OCI-LY3 (cell line): ENCODE results near the gene RNF4.

Source experiments
- H2AFZ ChIP-seq: fragments of 200-600, 300-600 bp; shearing (Covaris generic); 2 replicates; pipeline ENCODE4 v1.6.0; 2014; ENCODE audit warnings: antibody characterized with exemption, low read depth, low read length
- H3K27ac ChIP-seq: fragments of 200-600, 300-600 bp; sonication (generic); 2 replicates; pipeline ENCODE4 v1.5.1; 2014; ENCODE audit warnings: mild to moderate bottlenecking, low read length, moderate library complexity, mixed read lengths
- H3K27me3 ChIP-seq: fragments of 200-600, 300-600 bp; sonication (generic); 2 replicates; pipeline ENCODE4 v1.6.1; 2014; ENCODE audit warnings: low read depth, low read length, mixed read lengths
- H3K36me3 ChIP-seq: fragments of 200-600, 300-600 bp; sonication (generic); replicated peaks from 2 replicates; pipeline ENCODE3; 2014; ENCODE audit warnings: low read depth, low read length, mixed read lengths
- H3K4me1 ChIP-seq: fragments of 300-600, 200-600 bp; sonication (generic); 2 replicates; pipeline ENCODE4 v1.6.1; 2014; ENCODE audit warnings: low read length, mixed read lengths
- H3K4me2 ChIP-seq: fragments of 200-600, 300-600 bp; sonication (generic); 2 replicates; pipeline ENCODE4 v1.6.1; 2014; ENCODE audit warnings: low read length, mixed read lengths
- H3K4me3 ChIP-seq: fragments of 300-600, 200-600 bp; sonication (generic); 2 replicates; pipeline ENCODE4 v1.5.1; 2014; ENCODE audit warnings: antibody characterized with exemption, mild to moderate bottlenecking, low read length, moderate library complexity
- H3K79me2 ChIP-seq: fragments of 300-600, 200-600 bp; shearing (Covaris generic); 2 replicates; pipeline ENCODE4 v1.6.1; 2014; ENCODE audit warnings: mild to moderate bottlenecking, low read length, mixed read lengths
- H3K9ac ChIP-seq: fragments of 300-600, 200-600 bp; shearing (Covaris generic); 2 replicates; pipeline ENCODE4 v1.6.0; 2014; ENCODE audit warnings: mild to moderate bottlenecking, low read length, moderate library complexity
- H3K9me3 ChIP-seq: fragments of 200-600, 300-600 bp; shearing (Covaris generic); 2 replicates; pipeline ENCODE4 v1.6.1; 2014; ENCODE audit warnings: low read length, mixed read lengths; ENCODE audit not compliant: insufficient read depth
- H4K20me1 ChIP-seq: fragments of 200-600, 300-600 bp; sonication (generic); 2 replicates; pipeline ENCODE4 v1.6.1; 2016; ENCODE audit warnings: low read length, mixed read lengths; ENCODE audit not compliant: insufficient read depth
- CTCF ChIP-seq: fragments of 200-600, 300-600 bp; sonication (generic); IDR thresholded peaks from 2 replicates; pipeline ENCODE4 v1.5.1; 2014; ENCODE audit warnings: antibody characterized with exemption, low read length, low read depth
- EZH2phosphoT487 ChIP-seq: fragments of 200-600 bp; shearing (Covaris generic); IDR thresholded peaks from 2 replicates; pipeline ENCODE4 v1.6.1; 2018; ENCODE audit warnings: antibody characterized with exemption, mixed run types, low read depth

RNF4 gene

GRCh38 chr4:2497931-2498330 is 29.0 kb downstream of the RNF4 start:
- H3K9me3 ChIP-seq, result no peaks in the 10 kb centered on the region
- peaks cover 73% of the 10 kb centered on the region for H4K20me1 ChIP-seq
- peaks cover 49% of the 10 kb centered on the region for H3K36me3 ChIP-seq
- H2AFZ ChIP-seq, result no peak overlapping the region
- peak overlapping the region; percentile 48 for H3K27ac ChIP-seq
- no peak for TF ChIP-seq EZH2phosphoT487
- TF ChIP-seq CTCF, result no peak
- no peak overlapping the region for H3K9ac ChIP-seq
- no peaks in the 10 kb centered on the region for H3K27me3 ChIP-seq
- H3K4me3 ChIP-seq, result no peak overlapping the region
- H3K4me2 ChIP-seq, result peak overlapping the region; percentile 33; the same call in 1 of the 2 replicates
- H3K4me1 ChIP-seq, result peaks cover 32% of the 10 kb centered on the region
- H3K79me2 ChIP-seq, result peaks cover 63% of the 10 kb centered on the region

DNA sequence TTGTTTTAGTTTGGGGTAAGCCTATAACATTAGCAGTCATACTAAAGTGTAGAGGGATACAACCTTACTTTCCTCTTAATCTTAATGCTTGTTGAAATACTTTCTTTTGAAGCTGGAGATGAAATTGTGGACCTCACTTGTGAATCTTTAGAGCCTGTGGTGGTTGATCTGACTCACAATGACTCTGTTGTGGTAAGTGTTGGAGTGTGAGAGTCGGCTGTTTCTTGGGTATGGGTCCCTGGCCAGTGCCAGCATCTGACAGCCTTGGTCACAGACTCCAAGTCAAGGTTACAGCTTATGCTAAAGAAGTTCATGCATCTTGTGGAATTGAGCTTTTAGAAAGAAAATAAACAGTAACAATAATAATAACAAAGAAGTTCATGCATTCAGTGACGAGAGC is 31.6 kb downstream of the RNF4 start:
- H3K4me3 ChIP-seq, result no peak overlapping the region
- peaks cover 48% of the 10 kb centered on the region for H3K36me3 ChIP-seq
- H4K20me1 ChIP-seq, result peaks cover 67% of the 10 kb centered on the region
- H2AFZ ChIP-seq, result no peak overlapping the region
- no peaks in the 10 kb centered on the region for H3K27me3 ChIP-seq
- TF ChIP-seq EZH2phosphoT487, result no peak
- no peak for TF ChIP-seq CTCF
- no peaks in the 10 kb centered on the region for H3K9me3 ChIP-seq
- peaks cover 62% of the 10 kb centered on the region for H3K79me2 ChIP-seq
- no peak overlapping the region for H3K4me2 ChIP-seq
- no peak overlapping the region for H3K27ac ChIP-seq
- H3K4me1 ChIP-seq, result peaks cover 26% of the 10 kb centered on the region
- no peak overlapping the region for H3K9ac ChIP-seq

DNA sequence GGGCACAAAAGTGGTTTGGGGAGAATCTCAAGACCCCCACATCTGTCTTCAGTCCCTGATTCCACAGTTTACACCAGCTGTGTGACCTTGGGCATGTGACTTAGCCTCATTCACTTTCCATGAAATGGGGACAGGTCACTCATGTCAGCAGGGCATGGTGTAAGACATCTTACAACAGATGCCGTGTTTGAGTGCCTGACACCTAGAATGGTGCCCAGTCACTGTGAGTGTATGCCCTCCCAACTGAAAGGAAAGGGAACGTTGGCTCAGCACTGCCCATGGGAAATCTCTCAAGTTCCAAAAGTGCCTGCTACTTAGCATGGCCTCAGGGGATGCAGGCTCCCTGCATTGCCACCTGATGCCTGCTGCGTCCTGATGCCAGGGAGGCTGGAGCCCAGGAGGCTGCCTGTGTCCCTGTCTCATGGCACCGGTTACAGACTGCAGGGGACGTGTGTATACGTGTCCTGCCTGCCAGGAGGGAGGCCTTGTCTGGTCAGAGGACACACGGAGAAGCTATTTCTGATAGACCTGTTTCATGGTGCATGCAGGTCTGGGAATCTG is 32.2 kb downstream of the RNF4 start:
- peaks cover 62% of the 10 kb centered on the region for H4K20me1 ChIP-seq
- H3K27me3 ChIP-seq, result no peaks in the 10 kb centered on the region
- peaks cover 22% of the 10 kb centered on the region for H3K4me1 ChIP-seq
- H3K36me3 ChIP-seq, result peaks cover 48% of the 10 kb centered on the region
- no peaks in the 10 kb centered on the region for H3K9me3 ChIP-seq
- no peak overlapping the region for H3K27ac ChIP-seq
- H2AFZ ChIP-seq, result no peak overlapping the region
- H3K79me2 ChIP-seq, result peaks cover 62% of the 10 kb centered on the region
- no peak overlapping the region for H3K4me3 ChIP-seq
- H3K4me2 ChIP-seq, result no peak overlapping the region
- no peak for TF ChIP-seq CTCF
- TF ChIP-seq EZH2phosphoT487, result no peak
- H3K9ac ChIP-seq, result no peak overlapping the region

DNA sequence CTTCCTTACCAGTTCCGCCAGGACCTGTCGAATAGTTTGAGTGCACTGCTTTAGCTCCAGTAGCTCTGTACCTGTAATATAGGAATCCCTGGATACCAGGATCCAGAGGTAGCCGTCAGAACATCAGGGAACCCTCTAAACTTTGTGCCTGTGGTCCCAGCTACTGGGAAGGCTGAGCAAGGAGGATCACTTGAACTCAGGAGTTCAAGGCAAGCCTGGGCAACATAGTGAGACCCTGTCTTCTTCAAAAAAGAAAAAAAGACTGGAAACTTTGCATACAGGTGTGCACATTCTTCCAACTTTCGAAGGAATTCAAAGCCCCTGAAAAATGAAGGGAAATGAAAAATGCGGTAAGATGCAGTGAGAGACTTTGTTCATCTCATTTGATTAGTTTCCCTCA is 34.9 kb downstream of the RNF4 start:
- no peaks in the 10 kb centered on the region for H3K9me3 ChIP-seq
- H3K4me3 ChIP-seq, result no peak overlapping the region
- no peak overlapping the region for H3K4me2 ChIP-seq
- no peak overlapping the region for H2AFZ ChIP-seq
- no peaks in the 10 kb centered on the region for H3K27me3 ChIP-seq
- no peak overlapping the region for H3K9ac ChIP-seq
- H3K4me1 ChIP-seq, result no peaks in the 10 kb centered on the region
- no peak overlapping the region for H3K27ac ChIP-seq
- H3K36me3 ChIP-seq, result peaks cover 48% of the 10 kb centered on the region
- peaks cover 42% of the 10 kb centered on the region for H4K20me1 ChIP-seq
- peaks cover 63% of the 10 kb centered on the region for H3K79me2 ChIP-seq
- TF ChIP-seq CTCF (no peak), EZH2phosphoT487 (no peak)
